Thyroid gland (tissue), 4 donors: ENCODE data around the gene FAM78A. TPM values are rescaled to one million over a fixed set of nuclear protein-coding genes. Genes with fewer than 3 reads are reported as not detected.
"Not testable (repeated sequence)": the region's sequence is repeated elsewhere in the genome, so short reads cannot be mapped to it uniquely, and the experiment has no call there.

Source experiments
- DNase-seq, 2 donors: peaks; one replicate each; pipeline ENCODE4 v3.0.0-alpha.2; 2019
- H3K27ac ChIP-seq, 3 donors: fragments of 200-600 bp; sonication (generic); 1 replicate in 2 of 3; 2 replicates in 1 of 3; pipeline ENCODE4 v1.5.1; 2016 to 2019; ENCODE audit warnings: mild to moderate bottlenecking in 1 of 3, moderate library complexity in 1 of 3
- H3K27me3 ChIP-seq: fragments of 200-600 bp; sonication (generic); one replicate; pipeline ENCODE4 v1.5.1; 2019
- H3K36me3 ChIP-seq, 2 donors: fragments of 200-600 bp; sonication (generic); one replicate each; pipeline ENCODE4 v1.5.1; 2016 to 2019
- H3K4me1 ChIP-seq, 2 donors: fragments of 200-600 bp; sonication (generic); one replicate each; pipeline ENCODE4 v1.5.1; 2017 to 2019
- H3K4me3 ChIP-seq, 3 donors: fragments of 200-600 bp; sonication (generic); replicated peaks in 1 of 3; 1 replicate in 2 of 3; 2 replicates in 1 of 3; pipeline ENCODE4 v1.5.1; 2016; ENCODE audit warnings: mild to moderate bottlenecking in 1 of 3
- H3K9me3 ChIP-seq: fragments of 200-600 bp; sonication (generic); one replicate; pipeline ENCODE4 v1.5.1; 2017
- POLR2A ChIP-seq, 2 donors: fragments of 450-650 bp; IDR thresholded peaks; one replicate each; pipeline ENCODE4 v1.6.1; 2017; ENCODE audit warnings: antibody characterized with exemption in 2 of 2, mild to moderate bottlenecking in 2 of 2, moderate library complexity in 1 of 2
- WGBS, 2 donors: methylation state at CpG; one replicate each; pipeline ENCODE4 v1.1.5; 2017; 5-methylcytosine and 5-hydroxymethylcytosine counted together
- intact Hi-C: fragments of 100-400 bp; cut with DNase I; formaldehyde crosslinking; loops from one replicate; pipeline ENCODE4 v1.15.1; 2023
- total RNA-seq, 4 donors: library from RNA; depleted of rRNA; stranded (reverse); fragments of >200 nt; gene quantifications; one replicate each; pipeline ENCODE4 v1.2.3, GENCODE V29; 2016
- TF ChIP-seq, protein P1 (sequence below), 6 experiments: fragments of 200-600 bp in 3 of 6; fragments of 450-650 bp in 3 of 6; sonication (generic) in 3 of 6; IDR thresholded peaks; one replicate each; pipeline ENCODE4 v1.5.1; 2016 to 2019; ENCODE audit warnings: antibody characterized with exemption in 6 of 6, mild to moderate bottlenecking in 2 of 6, inconsistent platforms in 1 of 6, moderate library complexity in 1 of 6

Gene FAM78A
- total RNA-seq, 4 donors from 2014 or later: 1.1 to 3.4 (median 1.6) TPM

DNA sequence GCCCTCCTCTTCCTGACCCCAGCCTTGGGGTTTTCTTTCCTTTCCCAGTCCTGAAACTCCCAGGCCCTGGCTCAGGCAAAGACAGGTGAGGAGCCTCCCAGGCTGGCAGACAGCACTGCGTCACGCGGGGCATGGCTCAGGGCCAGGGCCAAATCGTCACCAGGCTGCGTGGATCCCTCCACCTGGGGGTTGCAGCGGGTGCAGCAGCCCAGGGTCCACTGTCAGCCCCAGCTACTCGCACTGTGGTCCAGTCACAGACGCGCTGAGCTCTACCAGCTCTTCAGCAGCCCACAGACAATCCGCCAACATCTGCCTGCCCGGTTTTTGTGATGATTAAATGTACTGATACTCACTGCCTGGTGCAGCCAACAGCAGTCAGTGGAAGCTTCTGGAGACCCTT lies 12.1 kb downstream of the FAM78A start:
- no peaks in the 10 kb centered on the region for H3K27me3 ChIP-seq
- H3K27ac ChIP-seq: no peak overlapping the region
- DNase-seq: no peak
- no peaks in the 10 kb centered on the region for H3K36me3 ChIP-seq
- H3K4me3 ChIP-seq: no peak overlapping the region
- intact Hi-C loops: no loop called here
- TF ChIP-seq POLR2A (IDR thresholded peaks at IDR 0.05): no peak
- TF ChIP-seq, protein P1, sequence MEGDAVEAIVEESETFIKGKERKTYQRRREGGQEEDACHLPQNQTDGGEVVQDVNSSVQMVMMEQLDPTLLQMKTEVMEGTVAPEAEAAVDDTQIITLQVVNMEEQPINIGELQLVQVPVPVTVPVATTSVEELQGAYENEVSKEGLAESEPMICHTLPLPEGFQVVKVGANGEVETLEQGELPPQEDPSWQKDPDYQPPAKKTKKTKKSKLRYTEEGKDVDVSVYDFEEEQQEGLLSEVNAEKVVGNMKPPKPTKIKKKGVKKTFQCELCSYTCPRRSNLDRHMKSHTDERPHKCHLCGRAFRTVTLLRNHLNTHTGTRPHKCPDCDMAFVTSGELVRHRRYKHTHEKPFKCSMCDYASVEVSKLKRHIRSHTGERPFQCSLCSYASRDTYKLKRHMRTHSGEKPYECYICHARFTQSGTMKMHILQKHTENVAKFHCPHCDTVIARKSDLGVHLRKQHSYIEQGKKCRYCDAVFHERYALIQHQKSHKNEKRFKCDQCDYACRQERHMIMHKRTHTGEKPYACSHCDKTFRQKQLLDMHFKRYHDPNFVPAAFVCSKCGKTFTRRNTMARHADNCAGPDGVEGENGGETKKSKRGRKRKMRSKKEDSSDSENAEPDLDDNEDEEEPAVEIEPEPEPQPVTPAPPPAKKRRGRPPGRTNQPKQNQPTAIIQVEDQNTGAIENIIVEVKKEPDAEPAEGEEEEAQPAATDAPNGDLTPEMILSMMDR (IDR thresholded peaks at IDR 0.05): no peak
- H3K9me3 ChIP-seq: no peaks in the 10 kb centered on the region
- peaks cover 0 to 5% of the 10 kb centered on the region in 2 donors for H3K4me1 ChIP-seq
- 84 to 89% methylated on average over 3 to 11 of the region's 11 CpGs for WGBS, 2 donors

DNA sequence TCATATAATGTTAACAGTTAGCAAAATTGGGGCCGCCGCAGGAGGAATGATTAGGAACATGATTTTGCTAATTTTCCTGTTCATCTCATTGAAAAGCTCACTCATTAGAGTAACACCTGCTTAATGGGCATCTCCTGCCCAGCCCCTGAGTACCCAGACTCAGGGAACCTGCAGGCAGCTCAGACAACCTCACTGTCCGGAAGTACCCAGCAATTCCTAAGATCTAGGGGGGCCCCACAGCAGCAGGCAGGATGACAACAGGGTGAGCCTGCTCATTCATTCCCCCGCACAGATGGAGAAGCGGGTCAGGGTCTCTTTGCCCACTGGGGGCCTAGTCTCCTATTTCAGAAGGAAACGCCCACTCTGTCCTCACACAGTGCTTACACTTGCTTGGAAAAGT lies 12.6 kb downstream of the FAM78A start:
- 94 to 95% methylated on average over 6 of the region's 6 CpGs for WGBS, 2 donors
- Histone ChIP-seq H3K9me3 (no peaks in the 10 kb centered on the region), H3K27ac (no peak overlapping the region), H3K4me3 (no peak overlapping the region), H3K27me3 (no peaks in the 10 kb centered on the region), H3K36me3 (no peaks in the 10 kb centered on the region), H3K4me1 (peaks cover 0 to 4% of the 10 kb centered on the region in 2 donors)
- no peak for DNase-seq
- TF ChIP-seq, protein P1 (IDR thresholded peaks at IDR 0.05): no peak
- TF ChIP-seq POLR2A (IDR thresholded peaks at IDR 0.05): no peak
- intact Hi-C loops: no loop called here

DNA sequence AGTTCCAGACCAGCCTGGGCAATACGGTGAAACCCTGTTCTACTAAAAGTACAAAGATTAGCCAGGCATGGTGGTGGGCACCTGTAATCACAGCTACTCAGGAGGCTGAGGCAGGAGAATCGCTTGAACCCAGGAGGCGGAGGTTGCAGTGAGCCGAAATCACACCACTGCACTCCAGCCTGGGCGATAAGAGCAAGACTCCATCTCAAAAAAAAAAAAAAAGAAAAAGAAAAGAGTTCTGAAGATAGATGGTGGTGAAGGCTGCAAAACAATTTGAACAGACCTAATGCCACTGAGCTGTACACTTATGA lies 13.3 kb downstream of the FAM78A start:
- H3K27ac ChIP-seq, intact Hi-C loops, H3K4me1 ChIP-seq, H3K36me3 ChIP-seq, H3K9me3 ChIP-seq, DNase-seq, H3K4me3 ChIP-seq, H3K27me3 ChIP-seq: not testable (repeated sequence)
- WGBS, 2 donors: 86 to 88% methylated on average over 5 of the region's 5 CpGs

GRCh38 chr9:131262327-131263032 lies 13.8 kb downstream of the FAM78A start:
- Histone ChIP-seq H3K27ac (no peak overlapping the region), H3K36me3 (no peaks in the 10 kb centered on the region), H3K27me3 (no peaks in the 10 kb centered on the region), H3K4me3 (no peak overlapping the region), H3K9me3 (no peaks in the 10 kb centered on the region), H3K4me1 (peaks cover 0 to 4% of the 10 kb centered on the region in 2 donors)
- WGBS, 2 donors: 87 to 89% methylated on average over 13 of the region's 13 CpGs
- DNase-seq: no peak
- intact Hi-C loops: no loop called here
- TF ChIP-seq, protein P1 (IDR thresholded peaks at IDR 0.05): no peak
- TF ChIP-seq POLR2A (IDR thresholded peaks at IDR 0.05): no peak

DNA sequence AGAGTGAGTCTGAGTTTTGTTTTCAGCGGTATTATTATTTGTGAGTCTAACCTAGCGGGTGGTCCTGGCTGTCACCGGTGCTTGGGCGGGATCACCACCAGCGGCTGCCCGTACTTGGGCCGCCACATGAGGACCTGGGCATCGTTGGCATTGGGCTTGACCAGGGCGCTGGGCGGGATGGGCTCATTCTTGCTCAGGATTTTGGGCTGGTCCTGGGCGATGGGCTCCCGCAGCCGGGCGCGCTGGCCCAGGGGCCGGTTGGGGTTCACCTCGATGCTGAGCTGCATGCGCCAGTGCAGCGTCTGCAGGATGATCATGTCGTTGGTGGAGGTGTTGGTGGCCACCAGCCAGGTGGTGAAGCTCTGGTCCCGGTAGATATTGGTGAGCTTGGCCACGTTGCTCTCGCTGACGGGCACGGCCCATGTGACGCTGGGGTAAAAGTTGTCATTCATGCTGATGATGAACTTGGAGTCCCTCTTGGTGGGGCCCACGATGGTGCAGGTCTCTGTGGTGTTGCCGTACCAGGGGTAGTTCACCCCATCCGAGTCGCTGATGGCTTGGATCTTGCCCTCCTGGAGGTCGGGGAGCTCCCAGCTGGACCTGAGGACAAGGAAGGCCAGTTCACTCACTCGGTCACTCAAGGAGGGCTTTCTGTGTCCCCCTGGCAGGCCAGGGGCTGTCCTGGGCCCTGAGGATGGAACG lies 15.4 kb downstream of the FAM78A start:
- no peaks in the 10 kb centered on the region for H3K9me3 ChIP-seq
- no peak overlapping the region for H3K4me3 ChIP-seq
- no peak for DNase-seq
- intact Hi-C loops: no loop called here
- no peaks in the 10 kb centered on the region for H3K27me3 ChIP-seq
- H3K27ac ChIP-seq: no peak overlapping the region
- peaks cover 0 to under 1% of the 10 kb centered on the region in 2 donors for H3K4me1 ChIP-seq
- TF ChIP-seq, protein P1 (IDR thresholded peaks at IDR 0.05): no peak
- TF ChIP-seq POLR2A (IDR thresholded peaks at IDR 0.05): no peak
- H3K36me3 ChIP-seq: no peaks in the 10 kb centered on the region
- WGBS, 2 donors: 95 to 98% methylated on average over 24 to 28 of the region's 33 CpGs
